ENCODE data around the gene GANC.

Gene GANC

DNA sequence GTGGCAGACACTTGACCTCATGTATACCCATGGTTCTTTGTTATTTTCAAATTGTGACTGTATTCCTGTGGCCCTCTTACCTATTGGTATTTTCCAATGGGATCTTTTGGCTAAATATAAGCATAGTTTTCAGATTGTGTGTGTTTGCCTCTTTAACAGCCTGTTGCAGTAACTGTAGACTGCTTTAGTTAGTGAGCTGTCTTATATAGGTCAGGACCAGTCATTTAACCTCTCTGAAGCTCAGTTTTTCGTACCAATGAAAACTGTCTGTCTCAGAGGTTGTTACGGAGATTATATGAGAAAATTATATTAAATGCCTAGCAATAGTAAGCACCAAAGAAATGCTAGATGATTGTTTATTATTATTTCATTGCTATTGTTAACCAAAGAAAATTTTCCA is 57.0 kb downstream of the GANC start:
- no peak overlapping the region for H2BK5ac ChIP-seq (ENCODE audit: low read depth, low read length, poor library complexity)
- H2BK120ac ChIP-seq (ENCODE audit: insufficient read depth, low read length, poor library complexity) = no peak overlapping the region
- no peaks in the 10 kb centered on the region for H3K4me1 ChIP-seq (ENCODE audit: control insufficient read depth in 1 of 2, insufficient read depth in 2 of 2, low read length in 2 of 2)
- H3K9ac ChIP-seq (ENCODE audit: low read length) = no peak overlapping the region
- no CpG with 5 or more reads among the region's 2 CpGs for WGBS (ENCODE audit: extremely low coverage, insufficient coverage, insufficient read length)
- H4K91ac ChIP-seq (ENCODE audit: low read depth, low read length) = no peak overlapping the region
- no peak overlapping the region for H3K23ac ChIP-seq (ENCODE audit: low read length)
- H3K9me3 ChIP-seq (ENCODE audit: insufficient read depth, low read depth, low read length) = no peaks in the 10 kb centered on the region
- no peak overlapping the region for H2AK5ac ChIP-seq (ENCODE audit: low read length)
- H3K79me2 ChIP-seq (ENCODE audit: control insufficient read depth, insufficient read depth, low read length, poor library complexity) = no peaks in the 10 kb centered on the region
- no peak overlapping the region for H3K14ac ChIP-seq (ENCODE audit: low read length)
- H3K27ac ChIP-seq (ENCODE audit: low read depth, low read length) = no peak overlapping the region
- H2BK12ac ChIP-seq (ENCODE audit: low read length) = no peak overlapping the region
- H3K4me2 ChIP-seq (ENCODE audit: low read length) = no peak overlapping the region
- no peak overlapping the region for H3K18ac ChIP-seq (ENCODE audit: low read length)
- no peak for DNase-seq
- H3K4me3 ChIP-seq (ENCODE audit: low read depth, low read length) = no peak overlapping the region
- no peak overlapping the region for H2AFZ ChIP-seq (ENCODE audit: insufficient read depth, low read length, poor library complexity)
- H4K8ac ChIP-seq (ENCODE audit: low read depth, low read length) = no peak overlapping the region
- H4K12ac ChIP-seq (ENCODE audit: low read depth, low read length) = no peak overlapping the region
- no peak overlapping the region for H3K4ac ChIP-seq (ENCODE audit: low read depth, low read length)
- no peaks in the 10 kb centered on the region for H3K36me3 ChIP-seq (ENCODE audit: control insufficient read depth in 1 of 2, insufficient read depth in 2 of 2, low read length in 2 of 2)
- H3K79me1 ChIP-seq (ENCODE audit: low read length) = no peaks in the 10 kb centered on the region
- no peaks in the 10 kb centered on the region for H3K27me3 ChIP-seq (ENCODE audit: insufficient read depth, low read length)

DNA sequence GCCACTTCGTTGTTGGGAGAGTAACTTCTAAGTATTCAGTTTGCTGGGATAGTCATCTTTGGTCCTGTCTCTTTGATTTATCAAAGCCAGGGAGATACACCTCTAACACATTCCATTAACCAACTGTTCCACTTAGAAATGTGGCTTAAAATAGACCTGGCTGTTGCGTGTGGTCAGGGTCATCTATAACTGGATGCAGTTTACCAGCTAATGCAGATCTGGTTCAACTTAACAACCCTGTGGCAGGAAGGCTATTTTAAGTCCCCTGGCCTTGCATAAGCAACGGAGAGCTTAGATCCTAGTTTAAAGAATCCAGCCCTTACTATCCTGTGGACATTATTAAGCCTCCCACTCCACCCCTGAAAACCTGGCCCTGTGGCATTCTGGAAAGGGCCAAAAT is 58.2 kb downstream of the GANC start:
- H3K4me3 ChIP-seq (ENCODE audit: low read depth, low read length) = no peak overlapping the region
- H3K79me1 ChIP-seq (ENCODE audit: low read length) = no peaks in the 10 kb centered on the region
- no peaks in the 10 kb centered on the region for H3K9me3 ChIP-seq (ENCODE audit: insufficient read depth, low read depth, low read length)
- no peak overlapping the region for H2BK5ac ChIP-seq (ENCODE audit: low read depth, low read length, poor library complexity)
- H3K4me1 ChIP-seq (ENCODE audit: control insufficient read depth in 1 of 2, insufficient read depth in 2 of 2, low read length in 2 of 2) = no peaks in the 10 kb centered on the region
- H3K4ac ChIP-seq (ENCODE audit: low read depth, low read length) = no peak overlapping the region
- no peak overlapping the region for H2AFZ ChIP-seq (ENCODE audit: insufficient read depth, low read length, poor library complexity)
- H3K27me3 ChIP-seq (ENCODE audit: insufficient read depth, low read length) = no peaks in the 10 kb centered on the region
- H3K27ac ChIP-seq (ENCODE audit: low read depth, low read length) = no peak overlapping the region
- DNase-seq = no peak
- no peak overlapping the region for H4K8ac ChIP-seq (ENCODE audit: low read depth, low read length)
- H3K79me2 ChIP-seq (ENCODE audit: control insufficient read depth, insufficient read depth, low read length, poor library complexity) = no peaks in the 10 kb centered on the region
- H3K18ac ChIP-seq (ENCODE audit: low read length) = no peak overlapping the region
- WGBS (ENCODE audit: extremely low coverage, insufficient coverage, insufficient read length) = no CpG with 5 or more reads among the region's 3 CpGs
- no peak overlapping the region for H4K12ac ChIP-seq (ENCODE audit: low read depth, low read length)
- H2BK120ac ChIP-seq (ENCODE audit: insufficient read depth, low read length, poor library complexity) = no peak overlapping the region
- H2BK12ac ChIP-seq (ENCODE audit: low read length) = no peak overlapping the region
- no peaks in the 10 kb centered on the region for H3K36me3 ChIP-seq (ENCODE audit: control insufficient read depth in 1 of 2, insufficient read depth in 2 of 2, low read length in 2 of 2)
- H4K91ac ChIP-seq (ENCODE audit: low read depth, low read length) = no peak overlapping the region
- no peak overlapping the region for H3K4me2 ChIP-seq (ENCODE audit: low read length)
- H3K23ac ChIP-seq (ENCODE audit: low read length) = no peak overlapping the region
- H3K9ac ChIP-seq (ENCODE audit: low read length) = no peak overlapping the region
- H3K14ac ChIP-seq (ENCODE audit: low read length) = no peak overlapping the region
- no peak overlapping the region for H2AK5ac ChIP-seq (ENCODE audit: low read length)

GRCh38 chr15:42332331-42332730 is 59.3 kb downstream of the GANC start:
- no peak overlapping the region for H2BK12ac ChIP-seq (ENCODE audit: low read length)
- no peaks in the 10 kb centered on the region for H3K27me3 ChIP-seq (ENCODE audit: insufficient read depth, low read length)
- no peak overlapping the region for H3K27ac ChIP-seq (ENCODE audit: low read depth, low read length)
- H3K4ac ChIP-seq (ENCODE audit: low read depth, low read length) = no peak overlapping the region
- H3K79me1 ChIP-seq (ENCODE audit: low read length) = no peaks in the 10 kb centered on the region
- no peaks in the 10 kb centered on the region for H3K79me2 ChIP-seq (ENCODE audit: control insufficient read depth, insufficient read depth, low read length, poor library complexity)
- WGBS (ENCODE audit: extremely low coverage, insufficient coverage, insufficient read length) = no CpG with 5 or more reads among the region's 4 CpGs
- H3K9ac ChIP-seq (ENCODE audit: low read length) = no peak overlapping the region
- H2AK5ac ChIP-seq (ENCODE audit: low read length) = no peak overlapping the region
- no peak overlapping the region for H4K12ac ChIP-seq (ENCODE audit: low read depth, low read length)
- DNase-seq = no peak
- H3K4me3 ChIP-seq (ENCODE audit: low read depth, low read length) = no peak overlapping the region
- H3K36me3 ChIP-seq (ENCODE audit: control insufficient read depth in 1 of 2, insufficient read depth in 2 of 2, low read length in 2 of 2) = no peaks in the 10 kb centered on the region
- no peak overlapping the region for H4K91ac ChIP-seq (ENCODE audit: low read depth, low read length)
- H2BK5ac ChIP-seq (ENCODE audit: low read depth, low read length, poor library complexity) = no peak overlapping the region
- no peak overlapping the region for H3K18ac ChIP-seq (ENCODE audit: low read length)
- no peak overlapping the region for H4K8ac ChIP-seq (ENCODE audit: low read depth, low read length)
- no peak overlapping the region for H2BK120ac ChIP-seq (ENCODE audit: insufficient read depth, low read length, poor library complexity)
- H3K23ac ChIP-seq (ENCODE audit: low read length) = no peak overlapping the region
- no peaks in the 10 kb centered on the region for H3K9me3 ChIP-seq (ENCODE audit: insufficient read depth, low read depth, low read length)
- H3K4me1 ChIP-seq (ENCODE audit: control insufficient read depth in 1 of 2, insufficient read depth in 2 of 2, low read length in 2 of 2) = no peaks in the 10 kb centered on the region
- H3K14ac ChIP-seq (ENCODE audit: low read length) = no peak overlapping the region
- no peak overlapping the region for H3K4me2 ChIP-seq (ENCODE audit: low read length)
- no peak overlapping the region for H2AFZ ChIP-seq (ENCODE audit: insufficient read depth, low read length, poor library complexity)

- H3K4me2 ChIP-seq (ENCODE audit: low read length) = no peak overlapping the region
- no peaks in the 10 kb centered on the region for H3K27me3 ChIP-seq (ENCODE audit: insufficient read depth, low read length)
- no peak overlapping the region for H3K4ac ChIP-seq (ENCODE audit: low read depth, low read length)
- no peaks in the 10 kb centered on the region for H3K4me1 ChIP-seq (ENCODE audit: control insufficient read depth in 1 of 2, insufficient read depth in 2 of 2, low read length in 2 of 2)
- no peaks in the 10 kb centered on the region for H3K9me3 ChIP-seq (ENCODE audit: insufficient read depth, low read depth, low read length)
- no peak overlapping the region for H4K8ac ChIP-seq (ENCODE audit: low read depth, low read length)
- WGBS (ENCODE audit: extremely low coverage, insufficient coverage, insufficient read length) = no CpG with 5 or more reads among the region's 2 CpGs
- H4K12ac ChIP-seq (ENCODE audit: low read depth, low read length) = no peak overlapping the region
- H2AFZ ChIP-seq (ENCODE audit: insufficient read depth, low read length, poor library complexity) = no peak overlapping the region
- no peak overlapping the region for H2AK5ac ChIP-seq (ENCODE audit: low read length)
- no peaks in the 10 kb centered on the region for H3K79me2 ChIP-seq (ENCODE audit: control insufficient read depth, insufficient read depth, low read length, poor library complexity)
- no peak overlapping the region for H3K4me3 ChIP-seq (ENCODE audit: low read depth, low read length)
- no peak overlapping the region for H3K23ac ChIP-seq (ENCODE audit: low read length)
- H3K79me1 ChIP-seq (ENCODE audit: low read length) = no peaks in the 10 kb centered on the region
- H3K36me3 ChIP-seq (ENCODE audit: control insufficient read depth in 1 of 2, insufficient read depth in 2 of 2, low read length in 2 of 2) = no peaks in the 10 kb centered on the region
- no peak overlapping the region for H2BK120ac ChIP-seq (ENCODE audit: insufficient read depth, low read length, poor library complexity)
- DNase-seq = no peak
- no peak overlapping the region for H2BK12ac ChIP-seq (ENCODE audit: low read length)
- H3K9ac ChIP-seq (ENCODE audit: low read length) = no peak overlapping the region
- H4K91ac ChIP-seq (ENCODE audit: low read depth, low read length) = no peak overlapping the region
- no peak overlapping the region for H2BK5ac ChIP-seq (ENCODE audit: low read depth, low read length, poor library complexity)
- H3K18ac ChIP-seq (ENCODE audit: low read length) = no peak overlapping the region
- H3K14ac ChIP-seq (ENCODE audit: low read length) = no peak overlapping the region
- H3K27ac ChIP-seq (ENCODE audit: low read depth, low read length) = no peak overlapping the region
Measured at GRCh38 chr15:42335074-42335473, 62.1 kb downstream of the GANC start.

Measured in trophoblast cell (in vitro differentiated cells and primary cell).